Gastroesophageal sphincter (tissue), 4 donors: ENCODE results near the gene SPATA32. TPM values are rescaled to one million over a fixed set of nuclear protein-coding genes. Genes with fewer than 3 reads are reported as not detected.

Experiments used
- ATAC-seq: fragments of 150-250 bp; one replicate; pipeline ENCODE4 v1.9.1; 2016; ENCODE audit warnings: mild to moderate bottlenecking, moderate library complexity
- H3K27ac ChIP-seq, 4 donors: fragments of 200-600 bp; sonication (generic) in 3 of 4; 1 replicate in 3 of 4; 2 replicates in 1 of 4; pipeline ENCODE4 v1.5.1; 2016 to 2019
- H3K27me3 ChIP-seq: fragments of 200-600 bp; sonication (generic); one replicate; pipeline ENCODE4 v1.5.1; 2019
- H3K36me3 ChIP-seq, 2 donors: fragments of 200-600 bp; sonication (generic); one replicate each; pipeline ENCODE4 v1.5.1; 2019; ENCODE audit warnings: control low read depth in 1 of 2
- H3K4me1 ChIP-seq, 3 donors: fragments of 200-600 bp; sonication (generic); 1 replicate in 2 of 3; 2 replicates in 1 of 3; pipeline ENCODE4 v1.5.1; 2016 to 2019; ENCODE audit warnings: control low read depth in 2 of 3
- H3K4me3 ChIP-seq, 2 donors: fragments of 200-600 bp; sonication (generic); one replicate each; pipeline ENCODE4 v1.5.1; 2019; ENCODE audit warnings: mild to moderate bottlenecking in 1 of 2, moderate library complexity in 1 of 2
- H3K9me3 ChIP-seq, 3 donors: fragments of 200-600 bp; sonication (generic); one replicate each; pipeline ENCODE4 v1.5.1; 2017 to 2019; ENCODE audit warnings: control low read depth in 2 of 3
- CTCF ChIP-seq, 4 experiments: fragments of 200-600 bp in 2 of 4; fragments of 450-650 bp in 2 of 4; sonication (generic) in 1 of 4; IDR thresholded peaks; one replicate each; pipeline ENCODE4 v1.5.1; 2017 to 2019; ENCODE audit warnings: antibody characterized with exemption in 4 of 4, mild to moderate bottlenecking in 2 of 4, moderate library complexity in 2 of 4
- EP300 ChIP-seq: sonication (generic); formaldehyde crosslinking; IDR thresholded peaks from one replicate; pipeline ENCODE4 v1.6.1; 2017; ENCODE audit warnings: antibody characterized with exemption, mild to moderate bottlenecking
- POLR2A ChIP-seq, 2 donors: fragments of 450-650 bp; IDR thresholded peaks; one replicate each; pipeline ENCODE4 v1.6.1; 2017; ENCODE audit warnings: antibody characterized with exemption in 2 of 2, mild to moderate bottlenecking in 2 of 2, moderate library complexity in 1 of 2
- POLR2AphosphoS5 ChIP-seq: sonication (generic); formaldehyde crosslinking; IDR thresholded peaks from one replicate; pipeline ENCODE4 v1.6.1; 2017; ENCODE audit warnings: antibody characterized with exemption
- WGBS, 2 donors: methylation state at CpG; one replicate each; pipeline ENCODE4 v1.1.5; 2018; ENCODE audit warnings: low coverage in 1 of 2; 5-methylcytosine and 5-hydroxymethylcytosine counted together
- total RNA-seq, 4 donors: library from RNA; depleted of rRNA; stranded (reverse); fragments of >200 nt; gene quantifications; one replicate each; pipeline ENCODE4 v1.1.0, GENCODE V29; 2016

SPATA32 gene
- total RNA-seq, 4 donors from 2014 or later, result not detected

GRCh38 chr17:45293413-45294211, 31.7 kb upstream of the SPATA32 start:
- peaks cover 0 to 18% of the 10 kb centered on the region in 2 donors for H3K36me3 ChIP-seq
- peak overlapping the region; percentile 72 to 96 (median 85) for H3K27ac ChIP-seq
- H3K27me3 ChIP-seq, result no peaks in the 10 kb centered on the region
- H3K4me3 ChIP-seq, result no peak overlapping the region
- peak; percentile 79 for ATAC-seq
- H3K9me3 ChIP-seq, result no peaks in the 10 kb centered on the region
- 8 to 27% methylated on average over 1 to 5 of the region's 10 CpGs for WGBS, 2 donors
- peaks cover 39 to 100% (median 91%) of the 10 kb centered on the region in 3 donors for H3K4me1 ChIP-seq
- TF ChIP-seq POLR2AphosphoS5, result peak; percentile 90
- TF ChIP-seq EP300, result no peak
- TF ChIP-seq CTCF (IDR thresholded peaks at IDR 0.05), result peak in 1 of 4 experiments; percentile 17

GRCh38 chr17:45292696-45293412, 31.0 kb upstream of the SPATA32 start:
- TF ChIP-seq POLR2A (IDR thresholded peaks at IDR 0.05) (no peak), EP300 (no peak), POLR2AphosphoS5 (no peak), CTCF (IDR thresholded peaks at IDR 0.05) (no peak)
- Histone ChIP-seq H3K4me1 (peaks cover 41 to 100% (median 91%) of the 10 kb centered on the region in 3 donors), H3K4me3 (no peak overlapping the region), H3K27ac (peak overlapping the region; percentile 2 to 96 (median 85)), H3K9me3 (no peaks in the 10 kb centered on the region), H3K36me3 (peaks cover 0 to 21% of the 10 kb centered on the region in 2 donors), H3K27me3 (no peaks in the 10 kb centered on the region)
- no peak for ATAC-seq
- WGBS, 2 donors, result 57% methylated on average over 5 of the region's 12 CpGs; no CpG with 5 or more reads in 1 of the 2 donors

GRCh38 chr17:45291171-45291805, 29.4 kb upstream of the SPATA32 start:
- H3K4me1 ChIP-seq, result peaks cover 33 to 100% (median 91%) of the 10 kb centered on the region in 3 donors
- no peak for ATAC-seq
- no peaks in the 10 kb centered on the region for H3K27me3 ChIP-seq
- peak overlapping the region; percentile 7 to 96 (median 85) for H3K27ac ChIP-seq
- H3K9me3 ChIP-seq, result no peaks in the 10 kb centered on the region
- 33 to 38% methylated on average over 5 of the region's 5 CpGs for whole genome bisulfite sequencing, 2 donors
- no peak overlapping the region for H3K4me3 ChIP-seq
- TF ChIP-seq CTCF (IDR thresholded peaks at IDR 0.05) (no peak), POLR2AphosphoS5 (no peak), EP300 (no peak), POLR2A (IDR thresholded peaks at IDR 0.05) (no peak)
- peaks cover 0 to 37% of the 10 kb centered on the region in 2 donors for H3K36me3 ChIP-seq

GRCh38 chr17:45290269-45290765, 28.4 kb upstream of the SPATA32 start:
- no peak overlapping the region for H3K4me3 ChIP-seq
- peaks cover 0 to 46% of the 10 kb centered on the region in 2 donors for H3K36me3 ChIP-seq
- TF ChIP-seq EP300, result no peak
- no peak for TF ChIP-seq CTCF (IDR thresholded peaks at IDR 0.05)
- no peak for TF ChIP-seq POLR2A (IDR thresholded peaks at IDR 0.05)
- TF ChIP-seq POLR2AphosphoS5, result no peak
- H3K4me1 ChIP-seq, result peaks cover 33 to 98% (median 81%) of the 10 kb centered on the region in 3 donors
- H3K9me3 ChIP-seq, result no peaks in the 10 kb centered on the region
- H3K27me3 ChIP-seq, result no peaks in the 10 kb centered on the region
- 72 to 84% methylated on average over 5 to 11 of the region's 11 CpGs for WGBS, 2 donors
- H3K27ac ChIP-seq, result peak overlapping the region; percentile 7 to 96 (median 85)
- ATAC-seq, result no peak
